Stimulated activated naive B cell treated with anti-CD40 and anti-IgM and Interleukin-4, amounts not matched to agents 10 μg/mL and 1 μg/mL and 100 μg/mL, for 72 hours (primary cell): ENCODE measurements around the gene CLSTN2.
A peak's percentile ranks its signal among the peaks of the same experiment; 100 is the strongest.

Experiments
- ATAC-seq, 2 donors: fragments of 150-1000 bp; cut with Tn5 transposase; replicated peaks; 2 replicates each; pipeline ENCODE4 v1.10.0; 2021; ENCODE audit warnings: moderate library complexity in 1 of 2
- DNase-seq: peaks from one replicate; pipeline ENCODE4 v3.0.0; 2021
- H3K27ac Mint-ChIP-seq: one replicate; pipeline ENCODE4 v1.8.0; 2022; ENCODE audit warnings: mild to moderate bottlenecking, mixed read lengths
- H3K27me3 Mint-ChIP-seq, 2 donors: one replicate each; pipeline ENCODE4 v1.8.0; 2022; ENCODE audit warnings: mixed read lengths in 2 of 2
- H3K36me3 Mint-ChIP-seq, 2 donors: one replicate each; pipeline ENCODE4 v1.8.0; 2022; ENCODE audit warnings: mixed read lengths in 2 of 2, mild to moderate bottlenecking in 1 of 2
- H3K4me1 Mint-ChIP-seq, 2 donors: one replicate each; pipeline ENCODE4 v1.8.0; 2022; ENCODE audit warnings: mixed read lengths in 2 of 2, mild to moderate bottlenecking in 1 of 2
- H3K4me3 Mint-ChIP-seq, 2 donors: one replicate each; pipeline ENCODE4 v1.8.0; 2022; ENCODE audit warnings: mild to moderate bottlenecking in 2 of 2, mixed read lengths in 2 of 2, moderate library complexity in 1 of 2
- H3K9me3 Mint-ChIP-seq, 2 donors: one replicate each; pipeline ENCODE4 v1.8.0; 2022; ENCODE audit warnings: mixed read lengths in 2 of 2, mild to moderate bottlenecking in 1 of 2

CLSTN2 gene

GRCh38 chr3:140094487-140094886 lies 159.5 kb downstream of the CLSTN2 start:
- no peak overlapping the region for H3K27ac Mint-ChIP-seq
- ATAC-seq (no peak), DNase-seq (no peak)
- no peaks in the 10 kb centered on the region for H3K36me3 Mint-ChIP-seq
- no peaks in the 10 kb centered on the region for H3K27me3 Mint-ChIP-seq
- H3K4me1 Mint-ChIP-seq = no peaks in the 10 kb centered on the region
- no peak overlapping the region for H3K4me3 Mint-ChIP-seq
- H3K9me3 Mint-ChIP-seq = peaks cover 0 to 2% of the 10 kb centered on the region in 2 donors

GRCh38 chr3:140096037-140096436 lies 161.1 kb downstream of the CLSTN2 start:
- ATAC-seq (no peak), DNase-seq (no peak)
- Mint-ChIP-seq H3K4me1 (no peaks in the 10 kb centered on the region), H3K4me3 (no peak overlapping the region), H3K9me3 (peaks cover 0 to 4% of the 10 kb centered on the region in 2 donors), H3K27ac (no peak overlapping the region), H3K36me3 (no peaks in the 10 kb centered on the region), H3K27me3 (no peaks in the 10 kb centered on the region)

- no peak for ATAC-seq
- Mint-ChIP-seq H3K36me3 (no peaks in the 10 kb centered on the region), H3K27me3 (no peaks in the 10 kb centered on the region), H3K4me1 (no peaks in the 10 kb centered on the region), H3K4me3 (no peak overlapping the region), H3K27ac (no peak overlapping the region), H3K9me3 (peaks cover 0 to 4% of the 10 kb centered on the region in 2 donors)
- DNase-seq = no peak
Observed at GRCh38 chr3:140097874-140098635, 163.1 kb downstream of the CLSTN2 start.

- Mint-ChIP-seq H3K4me3 (no peak overlapping the region), H3K36me3 (no peaks in the 10 kb centered on the region), H3K4me1 (no peaks in the 10 kb centered on the region), H3K27me3 (no peaks in the 10 kb centered on the region), H3K27ac (no peak overlapping the region), H3K9me3 (peaks cover 0 to 4% of the 10 kb centered on the region in 2 donors)
- no peak for DNase-seq
- no peak for ATAC-seq
Observed at GRCh38 chr3:140100479-140100878, 165.5 kb downstream of the CLSTN2 start.

GRCh38 chr3:140103166-140103565 lies 168.2 kb downstream of the CLSTN2 start:
- DNase-seq (no peak), ATAC-seq (no peak)
- Mint-ChIP-seq H3K9me3 (peaks cover 0 to 2% of the 10 kb centered on the region in 2 donors), H3K27ac (no peak overlapping the region), H3K36me3 (no peaks in the 10 kb centered on the region), H3K4me3 (no peak overlapping the region), H3K4me1 (no peaks in the 10 kb centered on the region), H3K27me3 (no peaks in the 10 kb centered on the region)

GRCh38 chr3:140103986-140104645 lies 169.1 kb downstream of the CLSTN2 start:
- Mint-ChIP-seq H3K27me3 (no peaks in the 10 kb centered on the region), H3K27ac (no peak overlapping the region), H3K4me1 (no peaks in the 10 kb centered on the region), H3K36me3 (no peaks in the 10 kb centered on the region), H3K4me3 (no peak overlapping the region), H3K9me3 (peaks cover 0 to 2% of the 10 kb centered on the region in 2 donors)
- DNase-seq = no peak
- no peak for ATAC-seq

GRCh38 chr3:140113996-140114788 lies 179.2 kb downstream of the CLSTN2 start:
- Mint-ChIP-seq H3K27ac (no peak overlapping the region), H3K27me3 (peaks cover 5 to 8% of the 10 kb centered on the region in 2 donors), H3K36me3 (no peaks in the 10 kb centered on the region), H3K4me3 (no peak overlapping the region), H3K4me1 (no peaks in the 10 kb centered on the region), H3K9me3 (no peaks in the 10 kb centered on the region)
- no peak for DNase-seq
- ATAC-seq = no peak

- ATAC-seq (no peak), DNase-seq (no peak)
- H3K36me3 Mint-ChIP-seq = no peaks in the 10 kb centered on the region
- no peak overlapping the region for H3K27ac Mint-ChIP-seq
- peaks cover 5 to 8% of the 10 kb centered on the region in 2 donors for H3K27me3 Mint-ChIP-seq
- no peak overlapping the region for H3K4me3 Mint-ChIP-seq
- H3K9me3 Mint-ChIP-seq = no peaks in the 10 kb centered on the region
- no peaks in the 10 kb centered on the region for H3K4me1 Mint-ChIP-seq
Observed at GRCh38 chr3:140114789-140115080, 179.8 kb downstream of the CLSTN2 start.

GRCh38 chr3:140117096-140117526 lies 182.1 kb downstream of the CLSTN2 start:
- Mint-ChIP-seq H3K36me3 (no peaks in the 10 kb centered on the region), H3K4me3 (no peak overlapping the region), H3K9me3 (no peaks in the 10 kb centered on the region), H3K27ac (no peak overlapping the region), H3K4me1 (no peaks in the 10 kb centered on the region), H3K27me3 (peaks cover 5 to 8% of the 10 kb centered on the region in 2 donors)
- no peak for DNase-seq
- ATAC-seq = no peak

GRCh38 chr3:140122183-140122582 lies 187.2 kb downstream of the CLSTN2 start:
- Mint-ChIP-seq H3K27me3 (peaks cover 1 to 5% of the 10 kb centered on the region in 2 donors), H3K27ac (no peak overlapping the region), H3K4me3 (no peak overlapping the region), H3K36me3 (no peaks in the 10 kb centered on the region), H3K4me1 (no peaks in the 10 kb centered on the region), H3K9me3 (no peaks in the 10 kb centered on the region)
- no peak for DNase-seq
- no peak for ATAC-seq

- ATAC-seq (no peak), DNase-seq (no peak)
- Mint-ChIP-seq H3K27me3 (no peaks in the 10 kb centered on the region), H3K4me3 (no peak overlapping the region), H3K36me3 (no peaks in the 10 kb centered on the region), H3K27ac (no peak overlapping the region), H3K4me1 (no peaks in the 10 kb centered on the region), H3K9me3 (no peaks in the 10 kb centered on the region)
Observed at GRCh38 chr3:140128217-140128616, 193.2 kb downstream of the CLSTN2 start.

- Mint-ChIP-seq H3K36me3 (no peaks in the 10 kb centered on the region), H3K4me1 (no peaks in the 10 kb centered on the region), H3K27me3 (no peaks in the 10 kb centered on the region), H3K27ac (no peak overlapping the region), H3K4me3 (no peak overlapping the region), H3K9me3 (no peaks in the 10 kb centered on the region)
- peak; percentile 41 to 52 for ATAC-seq
- no peak for DNase-seq
Observed at GRCh38 chr3:140128631-140129030, 193.6 kb downstream of the CLSTN2 start.

GRCh38 chr3:140129768-140130284 lies 194.8 kb downstream of the CLSTN2 start:
- ATAC-seq = no peak
- Mint-ChIP-seq H3K9me3 (no peaks in the 10 kb centered on the region), H3K27me3 (no peaks in the 10 kb centered on the region), H3K36me3 (no peaks in the 10 kb centered on the region), H3K4me1 (no peaks in the 10 kb centered on the region), H3K4me3 (no peak overlapping the region), H3K27ac (no peak overlapping the region)
- no peak for DNase-seq

GRCh38 chr3:140131895-140132294 lies 196.9 kb downstream of the CLSTN2 start:
- no peak overlapping the region for H3K27ac Mint-ChIP-seq
- H3K27me3 Mint-ChIP-seq = no peaks in the 10 kb centered on the region
- DNase-seq = no peak
- no peaks in the 10 kb centered on the region for H3K9me3 Mint-ChIP-seq
- no peak overlapping the region for H3K4me3 Mint-ChIP-seq
- ATAC-seq = no peak
- H3K4me1 Mint-ChIP-seq = no peaks in the 10 kb centered on the region
- H3K36me3 Mint-ChIP-seq = no peaks in the 10 kb centered on the region
